ENCODE data around the gene C10orf90. TPM values are rescaled to one million over a fixed set of nuclear protein-coding genes. Genes with fewer than 3 reads are reported as not detected.

Gene C10orf90
- total RNA-seq: under 1 TPM in 1 of 4 donors, not detected in 3; 0.26 TPM

GRCh38 chr10:126670056-126670894 lies at the start of gene C10orf90:
Gene C10orf90 (minus strand): TSS chr10:126670693. CDS start chr10:126670480, 213 bp downstream.
- Histone ChIP-seq H3K9me3 (no peaks in the 10 kb centered on the region), H3K36me3 (no peaks in the 10 kb centered on the region), H3K4me3 (no peak within 1 kb of the TSS), H3K27me3 (no peaks in the 10 kb centered on the region), H3K4me1 (peaks cover 0 to 24% (median 0%) of the 10 kb centered on the region in 3 donors), H3K27ac (no peak within 1 kb of the TSS)
- TF ChIP-seq CTCF (IDR thresholded peaks at IDR 0.05) (no peak), POLR2A (IDR thresholded peaks at IDR 0.05) (no peak)
- 72 to 79% methylated on average over 12 of the region's 12 CpGs for WGBS, 2 donors
- DNase-seq: no peak
- intact Hi-C loops (cut with DNase I): no loop called here

- H3K27ac ChIP-seq: no peak overlapping the region
- intact Hi-C loops (cut with DNase I): no loop called here
- TF ChIP-seq POLR2A (IDR thresholded peaks at IDR 0.05) (no peak), CTCF (IDR thresholded peaks at IDR 0.05) (no peak)
- no peak overlapping the region for H3K4me3 ChIP-seq
- 83% methylated on average over 1 of the region's 1 CpG; no CpG with 5 or more reads in 1 of the 2 donors for WGBS, 2 donors
- DNase-seq: no peak
- no peaks in the 10 kb centered on the region for H3K4me1 ChIP-seq
- H3K27me3 ChIP-seq: peaks cover 0 to 16% (median 0%) of the 10 kb centered on the region in 4 donors
- no peaks in the 10 kb centered on the region for H3K36me3 ChIP-seq
- H3K9me3 ChIP-seq: no peaks in the 10 kb centered on the region
These were observed 45.9 kb upstream of the C10orf90 start for GRCh38 chr10:126716366-126716765.

GRCh38 chr10:126713594-126713993 lies 43.1 kb upstream of the C10orf90 start:
- H3K4me3 ChIP-seq: no peak overlapping the region
- DNase-seq: no peak
- 75 to 100% methylated on average over 1 to 6 of the region's 7 CpGs for WGBS, 2 donors
- peaks cover 0 to 7% (median 0%) of the 10 kb centered on the region in 4 donors for H3K27me3 ChIP-seq
- TF ChIP-seq CTCF (IDR thresholded peaks at IDR 0.05) (no peak), POLR2A (IDR thresholded peaks at IDR 0.05) (no peak)
- no peak overlapping the region for H3K27ac ChIP-seq
- intact Hi-C loops (cut with DNase I): no loop called here
- no peaks in the 10 kb centered on the region for H3K9me3 ChIP-seq
- no peaks in the 10 kb centered on the region for H3K36me3 ChIP-seq
- H3K4me1 ChIP-seq: no peaks in the 10 kb centered on the region

GRCh38 chr10:126712681-126713080 lies 42.2 kb upstream of the C10orf90 start:
- Histone ChIP-seq H3K9me3 (no peaks in the 10 kb centered on the region), H3K36me3 (no peaks in the 10 kb centered on the region), H3K27ac (no peak overlapping the region), H3K27me3 (peaks cover 0 to 7% (median 0%) of the 10 kb centered on the region in 4 donors), H3K4me1 (no peaks in the 10 kb centered on the region), H3K4me3 (no peak overlapping the region)
- TF ChIP-seq CTCF (IDR thresholded peaks at IDR 0.05) (no peak), POLR2A (IDR thresholded peaks at IDR 0.05) (no peak)
- intact Hi-C loops (cut with DNase I): no loop called here
- no peak for DNase-seq
- WGBS, 2 donors: 73 to 87% methylated on average over 6 of the region's 6 CpGs

GRCh38 chr10:126705951-126706565 lies 35.6 kb upstream of the C10orf90 start:
- intact Hi-C loops (cut with DNase I): no loop called here
- no peak for DNase-seq
- H3K4me1 ChIP-seq: no peaks in the 10 kb centered on the region
- H3K27me3 ChIP-seq: peaks cover 0 to 22% (median 2%) of the 10 kb centered on the region in 4 donors
- no peak overlapping the region for H3K27ac ChIP-seq
- no peaks in the 10 kb centered on the region for H3K9me3 ChIP-seq
- WGBS, 2 donors: 38 to 50% methylated on average over 1 of the region's 3 CpGs
- no peak overlapping the region for H3K4me3 ChIP-seq
- TF ChIP-seq POLR2A (IDR thresholded peaks at IDR 0.05): no peak
- no peak for TF ChIP-seq CTCF (IDR thresholded peaks at IDR 0.05)
- H3K36me3 ChIP-seq: no peaks in the 10 kb centered on the region

Measured in esophagus squamous epithelium (tissue), 5 donors.